ENCODE measurements around the gene SWI5. TPM values are rescaled to one million over a fixed set of nuclear protein-coding genes. Genes with fewer than 3 reads are reported as not detected.
A peak's percentile ranks its signal among the peaks of the same experiment; 100 is the strongest.

The SWI5 gene
- total and polyA plus RNA-seq, 12 donors = 13.9 to 46.3 (median 20.8) TPM

GRCh38 chr9:128323212-128323730, 47.2 kb downstream of the SWI5 start:
- peak overlapping the region in 9 of 10 donors; percentile 82 to 96 (median 92) for H3K27ac ChIP-seq
- peaks cover 8 to 44% (median 35%) of the 10 kb centered on the region in 9 donors for H3K4me1 ChIP-seq
- ATAC-seq (no peak), DNase-seq (no peak)
- TF ChIP-seq CTCF (IDR thresholded peaks at IDR 0.05) = no peak
- H3K4me3 ChIP-seq = peak overlapping the region; percentile 73 to 100 (median 92)
- H3K27me3 ChIP-seq = no peaks in the 10 kb centered on the region
- H3K36me3 ChIP-seq = peaks cover 0 to 66% (median 0%) of the 10 kb centered on the region in 9 donors
- H3K9me3 ChIP-seq = no peaks in the 10 kb centered on the region
- intact Hi-C loops (cut with DNase I) = loop anchor here in 4 of 10 donors (5.0 to 10.0 kb wide), 2 partner anchors 46 to 128 kb away; partner anchors contain the start of genes GOLGA2 (in 3 of the 4), SWI5 (in 3 of the 4) and CIZ1 (in 1 of the 4)
- WGBS, 2 donors = 26% methylated on average over 16 of the region's 16 CpGs

- WGBS, 2 donors = 88 to 94% methylated on average over 12 of the region's 12 CpGs
- H3K36me3 ChIP-seq = peaks cover 0 to 66% (median 0%) of the 10 kb centered on the region in 9 donors
- DNase-seq (no peak), ATAC-seq (no peak)
- no peak for TF ChIP-seq CTCF (IDR thresholded peaks at IDR 0.05)
- intact Hi-C loops (cut with DNase I) = loop anchor here in 4 of 10 donors (5.0 to 10.0 kb wide), 2 partner anchors 46 to 129 kb away; partner anchors contain the start of genes GOLGA2 (in 3 of the 4), SWI5 (in 3 of the 4) and CIZ1 (in 1 of the 4)
- peak overlapping the region in 1 of 10 donors; percentile 95 for H3K27ac ChIP-seq
- peak overlapping the region in 9 of 10 donors; percentile 83 to 100 (median 94) for H3K4me3 ChIP-seq
- no peaks in the 10 kb centered on the region for H3K27me3 ChIP-seq
- no peaks in the 10 kb centered on the region for H3K9me3 ChIP-seq
- peaks cover 8 to 44% (median 35%) of the 10 kb centered on the region in 9 donors for H3K4me1 ChIP-seq
Observed at GRCh38 chr9:128323791-128324190, 47.7 kb downstream of the SWI5 start.

- no peak overlapping the region for H3K4me3 ChIP-seq
- DNase-seq (no peak), ATAC-seq (no peak)
- no peaks in the 10 kb centered on the region for H3K27me3 ChIP-seq
- H3K9me3 ChIP-seq = no peaks in the 10 kb centered on the region
- no peak overlapping the region for H3K27ac ChIP-seq
- peaks cover 8 to 44% (median 35%) of the 10 kb centered on the region in 9 donors for H3K4me1 ChIP-seq
- peaks cover 0 to 65% (median 0%) of the 10 kb centered on the region in 9 donors for H3K36me3 ChIP-seq
- 98 to 100% methylated on average over 1 of the region's 1 CpG for WGBS, 2 donors
- intact Hi-C loops (cut with DNase I) = loop anchor here in 4 of 10 donors (5.0 to 10.0 kb wide), 2 partner anchors 47 to 130 kb away; partner anchors contain the start of genes GOLGA2 (in 3 of the 4), SWI5 (in 3 of the 4) and CIZ1 (in 1 of the 4)
- no peak for TF ChIP-seq CTCF (IDR thresholded peaks at IDR 0.05)
Observed at GRCh38 chr9:128324401-128324800, 48.3 kb downstream of the SWI5 start.

GRCh38 chr9:128325629-128326028, 49.6 kb downstream of the SWI5 start:
- ATAC-seq (no peak), DNase-seq (no peak)
- H3K27ac ChIP-seq = peak overlapping the region in 4 of 10 donors; percentile 3 to 55 (median 26)
- H3K4me3 ChIP-seq = no peak overlapping the region
- no peaks in the 10 kb centered on the region for H3K9me3 ChIP-seq
- H3K27me3 ChIP-seq = no peaks in the 10 kb centered on the region
- 69 to 79% methylated on average over 13 of the region's 13 CpGs for WGBS, 2 donors
- no peak for TF ChIP-seq CTCF (IDR thresholded peaks at IDR 0.05)
- H3K36me3 ChIP-seq = peaks cover 0 to 63% (median 0%) of the 10 kb centered on the region in 9 donors
- intact Hi-C loops (cut with DNase I) = loop anchor here in 1 of 10 donors (10.0 kb wide), 1 partner anchor 131 kb away; the partner anchor contains the start of gene CIZ1
- H3K4me1 ChIP-seq = peaks cover 8 to 44% (median 35%) of the 10 kb centered on the region in 9 donors

Measured in heart right ventricle (tissue), 16 donors.